Peyer's patch (tissue), 4 donors: ENCODE results near the gene CHRNB2.

Experiments
- CTCF ChIP-seq, 6 experiments: fragments of 450-650 bp in 4 of 6; fragments of 200-600 bp in 2 of 6; sonication (generic) in 1 of 6; IDR thresholded peaks; one replicate each; pipeline ENCODE4 v1.5.1; 2017 to 2019; ENCODE audit warnings: antibody characterized with exemption in 6 of 6, mild to moderate bottlenecking in 3 of 6, moderate library complexity in 1 of 6
- POLR2A ChIP-seq, 2 donors: fragments of 450-650 bp; IDR thresholded peaks; one replicate each; pipeline ENCODE4 v1.5.1; 2017; ENCODE audit warnings: antibody characterized with exemption in 2 of 2, mild to moderate bottlenecking in 2 of 2, moderate library complexity in 2 of 2

GRCh38 chr1:154575951-154576566 lies 8.5 kb downstream of the CHRNB2 start:
- TF ChIP-seq POLR2A (IDR thresholded peaks at IDR 0.05) (no peak), CTCF (IDR thresholded peaks at IDR 0.05) (no peak)
